Choroid plexus epithelial cell (primary cell): ENCODE measurements around the gene ADAM12.
A peak's percentile ranks its signal among the peaks of the same experiment; 100 is the strongest.

Source experiments
- DNase-seq: peaks from one replicate; pipeline ENCODE4 v3.0.0-alpha.2; 2010; ENCODE audit warnings: low read depth
- H3K4me3 ChIP-seq: 2 replicates; pipeline ENCODE4 v1.5.1; 2011; ENCODE audit warnings: low read depth, mild to moderate bottlenecking, control low read depth, low read length, moderate library complexity
- TF ChIP-seq, protein P1 (sequence below): conservative IDR thresholded peaks from 2 replicates; pipeline ENCODE4 v1.5.1; 2011; ENCODE audit warnings: low read depth, mild to moderate bottlenecking, control low read depth, inconsistent platforms, low read length, moderate library complexity

The ADAM12 gene

DNA sequence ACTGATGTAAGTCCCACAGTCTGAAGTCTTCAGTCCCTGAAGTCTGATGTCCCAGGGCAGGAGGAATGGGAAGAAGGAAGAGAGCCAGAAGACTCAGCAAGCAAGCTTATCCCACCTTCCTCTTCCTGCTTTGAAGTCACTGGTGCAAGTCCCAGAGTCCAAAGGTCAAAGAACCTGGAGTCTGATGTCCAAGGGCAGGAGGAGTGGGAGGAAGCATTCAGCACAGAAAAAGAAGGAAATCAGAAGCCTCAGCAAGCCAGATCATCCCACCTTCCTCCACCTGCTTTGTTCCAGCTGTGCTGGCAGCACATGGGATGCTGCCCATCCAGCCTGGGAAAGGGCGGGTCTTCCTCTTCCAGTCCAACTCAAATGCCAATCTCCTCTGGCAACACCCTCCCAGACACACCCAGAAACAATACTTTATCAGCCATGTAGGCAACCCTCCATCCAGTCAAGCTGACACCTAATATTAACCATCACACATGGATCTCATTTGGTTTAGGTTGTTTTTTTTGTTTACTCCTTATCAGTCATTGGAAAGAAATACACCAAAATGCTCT is 50.9 kb downstream of the ADAM12 start:
- no peak overlapping the region for H3K4me3 ChIP-seq
- TF ChIP-seq, protein P1, sequence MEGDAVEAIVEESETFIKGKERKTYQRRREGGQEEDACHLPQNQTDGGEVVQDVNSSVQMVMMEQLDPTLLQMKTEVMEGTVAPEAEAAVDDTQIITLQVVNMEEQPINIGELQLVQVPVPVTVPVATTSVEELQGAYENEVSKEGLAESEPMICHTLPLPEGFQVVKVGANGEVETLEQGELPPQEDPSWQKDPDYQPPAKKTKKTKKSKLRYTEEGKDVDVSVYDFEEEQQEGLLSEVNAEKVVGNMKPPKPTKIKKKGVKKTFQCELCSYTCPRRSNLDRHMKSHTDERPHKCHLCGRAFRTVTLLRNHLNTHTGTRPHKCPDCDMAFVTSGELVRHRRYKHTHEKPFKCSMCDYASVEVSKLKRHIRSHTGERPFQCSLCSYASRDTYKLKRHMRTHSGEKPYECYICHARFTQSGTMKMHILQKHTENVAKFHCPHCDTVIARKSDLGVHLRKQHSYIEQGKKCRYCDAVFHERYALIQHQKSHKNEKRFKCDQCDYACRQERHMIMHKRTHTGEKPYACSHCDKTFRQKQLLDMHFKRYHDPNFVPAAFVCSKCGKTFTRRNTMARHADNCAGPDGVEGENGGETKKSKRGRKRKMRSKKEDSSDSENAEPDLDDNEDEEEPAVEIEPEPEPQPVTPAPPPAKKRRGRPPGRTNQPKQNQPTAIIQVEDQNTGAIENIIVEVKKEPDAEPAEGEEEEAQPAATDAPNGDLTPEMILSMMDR: no peak
- no peak for DNase-seq

DNA sequence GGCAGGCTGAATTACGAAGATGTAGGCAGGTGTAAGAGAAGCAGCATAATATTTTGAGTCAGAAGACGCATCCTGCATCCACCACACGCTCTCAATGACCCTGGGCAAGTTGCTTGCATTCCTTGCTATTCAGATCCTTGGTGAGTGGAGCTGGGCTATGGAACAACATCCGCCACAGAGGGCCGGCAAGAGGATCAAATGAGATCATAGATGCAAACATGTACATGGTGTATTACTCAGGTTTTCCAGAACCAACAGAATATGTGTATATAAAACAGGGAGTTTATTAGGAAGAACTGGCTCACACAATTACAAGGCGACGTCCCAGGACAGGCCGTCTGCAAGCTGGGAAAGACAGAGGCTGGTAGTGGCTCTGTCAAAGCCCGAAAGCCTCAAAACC is 51.5 kb downstream of the ADAM12 start:
- H3K4me3 ChIP-seq: no peak overlapping the region
- TF ChIP-seq, protein P1: no peak
- peak; percentile 38 for DNase-seq

DNA sequence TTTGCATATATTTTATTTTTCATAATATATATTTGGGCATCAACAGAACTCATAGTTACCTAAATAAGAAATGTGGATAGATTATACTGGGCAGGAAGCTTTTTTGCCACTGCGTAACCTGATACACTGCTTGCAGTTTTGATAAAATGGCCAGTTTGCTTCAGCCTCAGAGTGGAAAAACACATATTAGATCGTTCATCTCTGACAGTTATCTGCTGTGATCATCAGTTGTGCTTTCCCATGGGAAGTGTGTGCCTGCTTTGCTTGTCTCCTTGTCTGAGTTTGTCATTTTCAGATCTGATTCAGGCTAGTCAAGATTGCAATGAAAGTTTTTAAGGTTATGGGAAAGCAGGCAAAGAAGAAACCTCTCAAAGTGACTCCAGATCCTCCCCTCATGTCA is 54.0 kb downstream of the ADAM12 start:
- no peak overlapping the region for H3K4me3 ChIP-seq
- TF ChIP-seq, protein P1: no peak
- peak; percentile 32 for DNase-seq

DNA sequence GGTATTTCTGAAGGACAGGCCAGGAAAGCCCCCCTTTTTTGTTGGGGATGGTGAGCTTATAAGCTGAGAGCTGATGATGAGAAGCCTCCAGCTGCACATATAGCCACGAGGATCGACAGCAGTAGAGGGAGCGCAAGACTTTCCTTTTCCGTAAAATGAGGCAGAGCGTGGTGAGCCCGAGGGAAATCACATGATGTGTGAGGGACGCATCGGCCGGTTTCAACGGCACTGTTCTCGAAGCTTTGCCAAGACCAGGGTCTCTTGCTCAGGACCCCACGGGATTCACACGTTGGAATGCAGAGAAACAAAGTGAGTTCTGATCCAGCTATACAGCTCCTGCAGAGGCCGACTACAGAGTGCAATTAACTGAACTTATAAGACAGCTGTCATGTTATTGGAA is 55.7 kb downstream of the ADAM12 start:
- H3K4me3 ChIP-seq: no peak overlapping the region

DNA sequence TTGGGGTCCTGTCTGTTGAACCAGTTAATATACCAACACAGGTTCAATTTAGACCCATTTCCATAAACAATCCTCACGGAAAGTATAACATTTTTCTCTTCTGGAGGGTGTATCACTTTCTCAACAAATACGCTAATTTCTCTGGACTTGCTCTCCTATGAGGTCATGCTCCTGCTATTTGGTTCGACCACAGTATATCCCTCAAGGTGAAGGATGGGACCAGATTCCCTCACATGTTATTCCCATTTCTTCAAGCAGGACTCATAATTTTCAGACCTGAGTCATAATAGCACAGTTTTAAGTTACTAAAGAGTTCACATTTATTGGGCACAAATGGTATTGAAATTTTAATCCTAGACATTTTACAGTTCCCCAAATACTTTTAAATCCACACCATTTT is 57.2 kb downstream of the ADAM12 start:
- peak; percentile 35 for DNase-seq
- H3K4me3 ChIP-seq: no peak overlapping the region
- TF ChIP-seq, protein P1: no peak

More for the DNA sequence above, 55.7 kb downstream of the ADAM12 start:
- no peak for DNase-seq
- TF ChIP-seq, protein P1: no peak

DNA sequence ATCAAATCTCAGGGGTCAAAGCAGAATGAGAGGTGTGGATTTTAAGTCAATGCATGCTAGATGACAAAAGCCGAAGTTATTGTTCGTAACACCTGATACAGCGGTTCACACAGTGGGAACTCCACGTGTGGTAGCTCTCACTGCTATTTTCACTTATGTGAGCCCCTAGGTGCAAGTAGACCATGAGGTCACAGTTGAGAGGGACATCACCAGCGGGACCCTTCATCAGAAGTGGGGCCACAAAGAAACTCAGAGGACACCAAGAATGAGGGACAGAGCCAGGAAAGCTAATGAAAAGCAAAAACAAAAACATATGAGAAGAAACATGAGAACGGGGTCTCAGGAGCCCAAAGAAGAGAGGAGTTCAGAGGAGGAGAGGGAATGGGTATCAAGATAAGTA is 63.5 kb downstream of the ADAM12 start:
- H3K4me3 ChIP-seq: no peak overlapping the region
- DNase-seq: no peak
- TF ChIP-seq, protein P1: no peak

DNA sequence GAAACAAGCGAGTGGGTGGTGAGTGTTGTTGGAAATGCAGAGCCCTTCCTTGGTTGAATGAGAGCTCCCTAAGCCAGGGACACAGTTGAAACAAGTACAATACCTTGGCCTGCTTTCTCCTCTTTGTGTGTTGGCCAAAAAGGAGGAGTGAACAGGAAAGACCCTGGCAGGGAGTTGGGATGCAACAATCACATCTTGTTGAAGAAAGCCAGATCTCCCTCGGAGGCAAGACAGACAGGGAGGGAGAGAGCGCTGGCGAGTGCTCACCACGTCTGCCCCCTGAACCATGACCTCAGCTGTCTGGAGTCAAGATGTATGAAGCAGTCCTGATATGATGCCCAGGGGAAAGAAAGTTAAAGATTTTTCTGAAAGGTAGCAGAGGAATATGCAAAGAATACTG is 66.8 kb downstream of the ADAM12 start:
- DNase-seq: peak; percentile 11
- no peak overlapping the region for H3K4me3 ChIP-seq
- TF ChIP-seq, protein P1: no peak
